ENCODE results near the gene RCSD1.

GRCh38 chr1:167747988-167748387 lies 118.0 kb downstream of the RCSD1 start:
- TF ChIP-seq CTCF (IDR thresholded peaks at IDR 0.05; ENCODE audit: borderline replicate concordance, extremely low read depth, low read length, poor library complexity, severe bottlenecking) = no peak
- no peak for TF ChIP-seq EZH2 (IDR thresholded peaks at IDR 0.05; ENCODE audit: borderline replicate concordance, low read depth, low read length, severe bottlenecking)
